ENCODE data around the gene GALNTL6.
"Not testable (repeated sequence)": the region's sequence is repeated elsewhere in the genome, so short reads cannot be mapped to it uniquely, and the experiment has no call there.

GALNTL6 gene

GRCh38 chr4:172963498-172964294 is 1150.5 kb downstream of the GALNTL6 start:
- no peak for DNase-seq

- not testable (repeated sequence) for DNase-seq
These were observed 1157.0 kb downstream of the GALNTL6 start for GRCh38 chr4:172970189-172970588.

GRCh38 chr4:172974586-172974985 is 1161.4 kb downstream of the GALNTL6 start:
- no peak for DNase-seq

GRCh38 chr4:172975651-172976229 is 1162.5 kb downstream of the GALNTL6 start:
- no peak for DNase-seq

GRCh38 chr4:172977491-172978041 is 1164.4 kb downstream of the GALNTL6 start:
- not testable (repeated sequence) for DNase-seq

GRCh38 chr4:172978848-172979247 is 1165.6 kb downstream of the GALNTL6 start:
- no peak for DNase-seq

- DNase-seq = no peak
These were observed 1166.1 kb downstream of the GALNTL6 start for GRCh38 chr4:172979332-172979731.

- DNase-seq = no peak
These were observed 1167.0 kb downstream of the GALNTL6 start for GRCh38 chr4:172980219-172980618.

GRCh38 chr4:172982151-172982590 is 1169.0 kb downstream of the GALNTL6 start:
- no peak for DNase-seq

- no peak for DNase-seq
These were observed 1169.8 kb downstream of the GALNTL6 start for GRCh38 chr4:172983014-172983413.

- DNase-seq = no peak
These were observed 1170.4 kb downstream of the GALNTL6 start for GRCh38 chr4:172983631-172984030.

- no peak for DNase-seq
These were observed 1172.3 kb downstream of the GALNTL6 start for GRCh38 chr4:172985552-172985951.

- no peak for DNase-seq
These were observed 1172.9 kb downstream of the GALNTL6 start for GRCh38 chr4:172986114-172986513.

GRCh38 chr4:172989984-172990820 is 1177.0 kb downstream of the GALNTL6 start:
- peak; percentile 59 for DNase-seq

GRCh38 chr4:172992648-172993378 is 1179.6 kb downstream of the GALNTL6 start:
- peak; percentile 78 for DNase-seq

- DNase-seq = no peak
These were observed 1182.0 kb downstream of the GALNTL6 start for GRCh38 chr4:172995161-172995560.

- DNase-seq = no peak
These were observed 1182.5 kb downstream of the GALNTL6 start for GRCh38 chr4:172995704-172996103.

GRCh38 chr4:172996571-172997216 is 1183.5 kb downstream of the GALNTL6 start:
- DNase-seq = peak; percentile 18

- no peak for DNase-seq
These were observed 1184.0 kb downstream of the GALNTL6 start for GRCh38 chr4:172997217-172997609.

GRCh38 chr4:172997856-172998255 is 1184.7 kb downstream of the GALNTL6 start:
- no peak for DNase-seq

- peak; percentile 96 for DNase-seq
These were observed 1185.6 kb downstream of the GALNTL6 start for GRCh38 chr4:172998527-172999469.

Measured in hematopoietic multipotent progenitor cell treated with erythropoietin and hydrocortisone succinate and interleukin-3 and kit ligand, for 8 days (in vitro differentiated cells).